Posterior vena cava (tissue), 2 donors: ENCODE results near the gene SULT4A1. TPM values are rescaled to one million over a fixed set of nuclear protein-coding genes. Genes with fewer than 3 reads are reported as not detected.

Experiments
- DNase-seq: peaks from one replicate; pipeline ENCODE4 v3.0.0-alpha.2; 2020; ENCODE audit warnings: low spot score
- intact Hi-C, 2 donors: fragments of 100-400 bp; cut with DNase I; formaldehyde crosslinking; loops; one replicate each; pipeline versions ENCODE4 v1.14.1 to v1.14.2; 2022 to 2023
- total RNA-seq, 2 donors: library from RNA; stranded (reverse); fragmentation: NEBNext Ultra II Directional; extraction: Animal tissue kit (Norgen Biotek cat#: 25700); gene quantifications; one replicate each; pipeline ENCODE4 v1.2.1, GENCODE V29; 2021
- donor health status: DM: yes; HTN: yes; CAD: no.
- donor health status: DM: yes; HTN: yes; CAD: no.

The SULT4A1 gene
- total RNA-seq, 2 donors from 2014 or later: not detected

DNA sequence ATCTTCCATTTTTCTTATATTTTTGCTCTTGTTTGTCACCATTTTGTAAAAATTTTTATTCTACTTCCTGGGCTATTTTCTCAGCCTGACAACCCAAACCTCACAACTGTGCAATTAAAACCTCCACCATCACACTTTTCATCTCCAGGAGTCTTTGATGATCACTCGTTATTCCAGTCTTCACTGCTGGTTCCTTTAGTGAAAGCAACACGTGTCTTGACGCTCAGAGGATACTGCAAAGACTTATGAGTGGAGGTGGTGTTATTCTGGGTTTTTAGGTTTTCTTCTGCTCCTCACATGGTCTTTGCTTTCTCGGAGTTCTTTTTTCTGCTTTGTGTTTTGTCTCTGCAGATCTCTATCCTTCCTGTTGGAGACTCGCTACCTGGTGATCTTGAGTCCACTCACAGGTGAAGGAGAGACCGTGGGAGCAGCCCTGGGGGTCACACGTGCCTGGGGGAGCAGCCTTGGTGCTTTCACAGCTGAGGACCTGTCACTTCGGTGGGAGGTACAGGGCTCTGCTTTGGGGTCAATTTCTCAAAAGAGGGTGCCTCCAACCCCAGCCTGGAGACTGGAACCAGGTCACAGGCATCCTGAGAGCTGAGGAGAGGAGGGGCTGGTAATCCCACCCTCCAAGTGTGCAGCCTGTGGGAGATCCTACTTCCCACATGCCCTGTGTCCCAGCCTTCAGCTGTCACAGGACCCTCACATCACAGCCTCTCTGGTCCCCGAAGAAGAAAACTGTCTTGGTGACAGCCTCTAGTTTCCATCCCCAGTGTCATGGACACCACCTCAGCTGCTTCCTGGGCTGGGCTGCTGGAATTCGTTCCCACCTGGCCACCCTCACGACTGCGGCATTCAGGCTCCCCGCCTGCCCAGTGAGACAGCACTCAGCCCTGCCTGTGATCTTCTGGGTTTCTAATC, 11.0 kb downstream of the SULT4A1 start:
- no peak for DNase-seq
- intact Hi-C loops: no loop called here

DNA sequence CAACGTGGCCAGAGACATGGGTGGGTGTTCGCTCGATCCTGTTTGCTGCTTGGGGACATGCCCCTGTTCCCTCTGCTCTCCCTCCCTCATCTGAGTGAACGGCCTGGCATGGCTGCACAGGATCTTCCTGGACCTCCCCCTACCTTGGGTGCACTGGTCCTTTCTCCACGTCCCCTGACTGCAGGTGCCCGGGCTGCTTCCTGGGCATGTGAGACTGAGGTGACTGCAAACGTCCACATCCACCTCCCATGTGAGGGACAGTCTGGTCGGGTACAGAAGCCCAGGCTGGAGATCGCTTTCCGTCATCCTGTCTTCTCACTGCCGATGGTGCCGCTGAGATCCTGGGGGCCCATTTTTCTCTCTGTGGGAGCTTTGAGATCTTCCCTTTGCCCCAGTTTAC, 11.8 kb downstream of the SULT4A1 start:
- peak; percentile 72 for DNase-seq
- intact Hi-C loops: no loop called here

DNA sequence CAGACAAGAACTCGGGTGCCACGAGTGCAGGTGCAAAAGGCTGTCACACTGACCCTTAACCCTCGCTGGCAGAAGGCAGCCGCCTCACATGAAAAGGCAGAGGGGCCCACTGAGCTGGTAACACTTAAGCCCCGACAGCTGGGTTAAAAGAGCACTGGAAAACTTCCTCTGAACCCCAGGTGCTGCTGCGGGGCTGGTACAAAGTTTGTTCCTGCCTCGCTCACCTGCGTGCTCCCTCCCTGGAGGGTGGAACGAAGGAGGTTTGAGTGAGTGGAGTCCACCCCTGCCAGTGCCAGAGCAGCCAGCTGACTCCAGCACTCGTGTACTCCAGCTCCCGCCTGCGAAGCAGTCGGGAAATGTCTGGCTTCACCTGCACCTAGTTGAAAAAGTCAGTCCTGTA, 12.6 kb downstream of the SULT4A1 start:
- DNase-seq: peak; percentile 50
- intact Hi-C loops: no loop called here

DNA sequence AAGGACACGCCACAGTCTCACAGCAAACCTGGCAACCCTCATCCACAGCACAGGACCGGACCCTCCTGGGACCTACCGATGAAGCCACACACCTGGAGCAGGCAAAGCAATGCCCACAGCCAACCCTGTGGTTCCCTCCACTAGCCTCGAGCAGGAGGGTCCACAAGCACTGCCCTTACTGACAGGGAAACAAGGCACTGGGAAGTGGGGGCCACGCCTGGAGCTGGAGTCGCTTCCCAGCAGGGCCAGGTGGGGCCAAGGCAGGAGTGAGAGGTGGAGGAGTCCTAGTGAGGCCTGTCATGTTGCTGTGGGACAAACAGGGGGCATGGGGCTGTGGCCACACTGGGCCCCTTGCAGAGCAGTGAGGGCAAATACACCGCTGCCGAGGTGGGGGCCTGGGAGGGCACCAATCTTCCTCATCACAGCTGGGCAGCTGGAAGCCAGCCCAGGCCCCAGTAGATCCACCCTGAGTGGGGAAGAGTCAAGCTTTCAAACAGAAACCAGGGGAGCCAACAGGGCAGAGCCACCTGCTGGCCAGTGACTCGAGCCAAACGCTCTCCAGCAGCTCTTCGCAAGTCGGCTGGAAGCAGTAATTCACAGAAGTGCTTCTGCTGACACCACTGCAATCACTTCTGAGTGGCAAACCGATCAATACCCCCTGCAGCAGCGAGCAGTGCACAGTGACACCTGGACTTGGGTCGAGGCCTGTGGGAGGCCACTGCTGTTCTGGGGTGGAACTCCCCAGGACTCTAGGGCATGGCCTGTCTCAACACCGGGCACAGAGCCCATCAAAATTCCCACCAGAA, 13.7 kb downstream of the SULT4A1 start:
- intact Hi-C loops: no loop called here
- DNase-seq: peak; percentile 55

DNA sequence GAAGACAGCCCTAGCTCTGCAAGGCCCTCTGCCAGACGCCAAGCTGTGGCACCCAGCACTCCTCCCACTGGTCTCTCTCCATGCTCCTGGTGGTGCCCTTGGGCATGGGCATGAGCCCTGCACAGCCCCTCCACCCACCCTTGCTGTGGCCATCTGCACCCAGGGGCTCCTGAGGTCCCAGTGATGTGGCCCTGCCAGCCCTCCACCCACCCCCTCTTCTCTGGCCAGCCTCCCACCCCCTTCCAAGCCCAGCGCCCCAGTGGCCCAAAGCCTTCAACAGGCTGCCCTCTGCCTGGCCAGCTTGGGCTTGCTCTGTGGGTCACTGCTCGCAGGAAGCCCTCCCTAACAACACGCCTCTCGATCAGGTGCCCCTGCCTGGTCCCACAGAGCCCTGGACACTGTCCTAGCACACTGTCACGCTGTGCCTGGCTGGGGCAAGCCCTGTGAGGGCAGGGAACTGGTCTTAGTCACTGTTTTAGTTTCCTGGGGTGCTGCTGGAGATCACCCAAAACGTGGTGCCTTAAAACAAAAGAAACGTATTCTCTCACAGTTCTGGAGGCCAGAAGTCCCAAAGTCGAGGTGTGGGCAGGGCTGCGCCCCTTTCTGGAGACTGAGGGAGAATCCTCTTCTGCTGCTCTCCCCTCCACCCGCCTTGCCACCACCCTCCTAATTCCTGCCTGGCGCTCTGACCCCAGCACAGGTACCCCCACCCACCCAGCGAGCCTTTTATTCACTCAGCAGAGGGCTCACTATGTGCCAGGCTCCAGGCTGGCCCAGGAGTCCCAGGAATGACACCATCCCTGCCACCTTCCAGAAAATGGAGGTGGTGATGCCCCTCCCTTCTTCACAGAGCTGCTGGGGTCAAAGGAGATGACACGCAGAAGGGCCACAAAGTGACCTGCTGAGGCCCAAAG, 14.7 kb downstream of the SULT4A1 start:
- intact Hi-C loops: no loop called here
- DNase-seq: peak; percentile 51

DNA sequence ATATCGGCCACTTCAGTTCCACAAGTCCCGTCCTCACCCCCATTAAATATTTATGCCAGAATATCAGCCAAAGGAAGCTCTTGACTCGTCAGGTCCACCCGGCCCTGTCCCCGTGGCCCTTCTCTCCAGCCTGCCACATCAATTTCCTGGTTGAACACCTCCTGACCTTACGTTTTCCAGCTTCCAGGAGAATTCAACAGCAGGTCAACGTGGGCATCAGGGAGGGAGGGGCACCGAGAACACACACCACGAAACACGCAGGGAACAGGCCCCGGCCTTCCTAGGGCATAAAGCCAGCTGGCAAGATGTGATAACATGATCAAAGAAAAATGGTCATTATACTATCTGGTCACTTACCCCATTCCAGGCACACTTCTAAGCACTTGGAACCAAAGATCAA, 15.3 kb downstream of the SULT4A1 start:
- DNase-seq: peak; percentile 49
- intact Hi-C loops: no loop called here

DNA sequence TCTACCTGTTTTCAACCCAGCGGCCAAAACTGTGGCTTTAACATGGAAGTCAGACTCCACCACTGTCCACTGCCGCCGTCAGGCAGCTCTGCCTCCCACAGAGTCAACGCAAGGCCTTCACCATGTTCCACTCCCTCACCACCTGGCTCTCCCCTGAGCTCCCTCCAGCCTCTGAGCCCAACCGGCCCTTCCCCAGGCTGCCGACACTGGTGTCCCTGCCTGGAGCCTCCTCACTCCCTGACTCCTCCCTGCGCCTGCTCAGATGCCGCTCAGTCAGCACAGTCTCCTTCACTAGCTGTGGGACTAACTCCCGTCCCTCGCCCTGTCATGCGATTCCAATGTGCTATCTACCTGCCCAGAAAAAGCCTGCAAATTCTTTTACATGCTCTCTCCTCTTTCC, 16.3 kb downstream of the SULT4A1 start:
- intact Hi-C loops: no loop called here
- peak; percentile 44 for DNase-seq

DNA sequence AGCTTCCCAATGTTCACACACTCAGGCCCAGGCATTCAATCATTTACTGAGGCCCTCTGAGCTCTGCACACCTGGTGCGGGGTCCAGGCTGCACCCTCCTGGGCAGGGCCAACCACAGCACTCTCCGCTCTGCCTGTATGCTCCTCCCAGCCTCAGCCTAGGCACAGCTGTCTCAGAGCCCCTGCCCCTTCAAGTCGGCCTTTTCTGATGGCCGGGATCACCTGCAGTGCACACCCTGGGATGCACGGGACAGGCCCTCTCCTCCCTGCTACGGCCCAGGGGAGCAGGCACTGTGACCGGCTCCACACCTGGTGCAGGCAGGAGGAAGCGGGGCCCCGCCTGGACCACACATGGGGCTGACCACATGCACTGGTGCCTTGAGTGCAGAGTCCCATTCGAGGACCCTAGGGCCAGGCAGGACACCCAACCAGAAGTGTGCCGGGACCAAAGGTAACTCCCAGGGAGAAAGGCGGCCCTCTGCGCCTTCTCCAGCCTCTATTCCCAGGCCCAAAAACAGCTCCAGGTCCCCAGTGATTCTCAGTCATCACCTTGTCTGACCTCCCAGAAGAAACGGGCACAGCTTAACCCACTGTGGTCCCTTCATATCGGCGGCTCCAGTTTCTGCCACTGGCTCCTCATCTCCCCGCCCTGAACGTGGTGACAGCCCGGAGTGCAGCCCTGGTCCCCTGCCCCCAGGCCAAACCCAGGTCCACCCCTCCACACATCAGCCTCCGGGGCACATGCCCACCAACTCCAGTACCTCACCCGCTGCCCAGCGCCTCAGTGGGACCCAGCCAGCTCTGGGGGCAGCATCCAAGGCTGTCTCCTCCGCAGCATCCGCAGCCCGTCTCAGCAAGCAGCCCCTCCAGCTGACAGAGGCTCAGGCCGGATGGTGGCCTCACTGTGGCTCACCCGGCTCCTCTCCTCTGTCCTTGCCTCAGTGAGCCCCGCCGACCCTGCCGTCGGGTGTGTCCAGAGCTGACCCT, 17.5 kb downstream of the SULT4A1 start:
- DNase-seq: peak; percentile 73
- intact Hi-C loops: no loop called here

DNA sequence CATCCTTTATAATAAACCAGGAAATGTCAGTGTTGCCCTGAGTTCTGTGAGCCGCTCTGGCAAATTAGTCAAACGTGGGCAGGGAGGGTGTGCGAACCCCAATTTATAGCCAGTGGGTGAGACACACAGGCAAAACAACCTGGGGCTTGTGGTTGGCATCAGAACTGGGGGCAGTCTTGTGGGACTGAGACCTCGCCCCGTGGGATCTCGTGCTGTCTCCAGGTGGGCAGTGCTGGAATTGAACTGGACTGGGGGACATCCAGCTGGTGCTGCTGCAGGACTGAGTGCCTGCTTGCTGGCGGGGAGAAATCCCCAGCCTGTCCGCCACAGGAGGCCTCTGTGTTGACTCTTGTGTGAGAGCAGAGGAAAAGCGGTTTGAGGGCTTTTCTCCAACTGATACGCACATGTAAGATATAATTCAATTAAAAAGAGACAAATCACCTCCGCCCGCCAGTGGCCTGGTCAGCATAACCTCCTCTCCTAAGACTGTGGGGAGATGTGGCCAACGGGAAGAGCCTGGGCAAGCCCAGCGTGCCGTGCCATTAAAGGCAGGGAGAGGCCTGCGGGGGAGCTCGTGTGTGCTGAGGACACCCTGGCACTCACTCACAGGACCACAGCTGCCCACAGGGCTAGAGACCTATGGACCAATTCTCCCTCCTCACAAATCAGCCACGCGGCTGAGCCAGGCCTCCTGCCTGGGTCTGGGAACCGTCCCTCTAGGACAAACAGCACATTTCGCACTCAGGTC, 18.4 kb downstream of the SULT4A1 start:
- intact Hi-C loops: no loop called here
- no peak for DNase-seq

DNA sequence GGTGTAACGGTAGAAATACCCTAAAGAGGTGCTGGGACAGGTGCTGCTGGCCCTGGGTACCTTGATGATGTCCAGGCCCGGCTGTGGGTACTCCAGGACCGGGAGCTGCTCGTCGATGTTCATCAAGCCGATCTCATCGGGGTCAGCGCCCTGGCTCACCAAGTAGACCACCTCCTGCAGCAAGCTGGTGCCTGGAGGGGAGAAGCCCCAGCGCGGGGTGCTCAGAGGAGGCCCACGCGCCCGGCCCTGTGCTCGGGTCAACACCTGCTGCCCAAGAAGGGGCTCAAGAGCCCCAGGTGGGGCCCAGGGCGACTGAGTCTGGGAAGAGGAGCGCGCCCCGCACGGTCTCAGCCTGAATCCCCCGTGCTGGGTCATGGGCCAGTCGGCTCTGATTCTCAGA, 20.6 kb downstream of the SULT4A1 start:
- no peak for DNase-seq

DNA sequence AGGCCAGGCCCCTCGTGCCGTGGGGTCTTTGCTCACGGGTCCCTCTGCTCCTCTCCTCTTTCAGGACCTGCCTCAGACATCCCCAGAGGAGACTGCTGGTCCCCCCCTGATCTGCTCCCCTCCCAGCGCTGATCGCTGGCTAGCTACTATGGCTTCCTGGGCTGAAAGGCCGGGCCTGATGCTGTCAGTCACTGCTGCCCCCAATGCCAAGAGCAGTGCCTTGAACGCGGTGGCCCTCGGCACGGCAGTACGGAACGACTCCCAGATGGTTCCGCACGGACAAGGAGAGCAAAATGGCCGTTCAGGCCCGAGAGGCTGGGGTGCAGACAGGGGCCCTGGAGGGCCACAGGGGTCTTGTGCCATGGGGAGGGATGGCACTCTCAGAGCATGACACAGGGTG, 21.5 kb downstream of the SULT4A1 start:
- no peak for DNase-seq
- intact Hi-C loops: no loop called here

More for the DNA sequence above, 20.6 kb downstream of the SULT4A1 start:
- intact Hi-C loops: no loop called here

DNA sequence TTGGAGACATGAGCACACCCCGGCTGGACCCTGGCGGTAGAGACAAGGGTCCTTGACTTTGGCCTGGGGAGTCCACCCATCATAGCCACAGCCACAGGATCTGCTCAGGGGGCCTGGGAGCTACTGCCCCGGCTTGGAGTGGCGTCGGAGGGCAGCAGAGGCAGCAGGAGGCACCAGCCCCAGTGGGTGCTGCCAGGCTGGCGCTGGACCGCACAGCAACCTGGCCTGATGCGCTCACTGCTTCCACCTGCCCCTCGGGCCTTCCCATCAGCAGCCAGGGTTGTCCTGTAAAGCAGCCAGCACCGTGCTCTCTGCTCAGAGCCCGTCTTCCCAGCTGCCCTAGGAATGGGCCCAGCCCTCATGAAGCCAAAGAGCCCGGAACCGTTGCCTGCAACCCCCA, 21.9 kb downstream of the SULT4A1 start:
- no peak for DNase-seq
- intact Hi-C loops: no loop called here

DNA sequence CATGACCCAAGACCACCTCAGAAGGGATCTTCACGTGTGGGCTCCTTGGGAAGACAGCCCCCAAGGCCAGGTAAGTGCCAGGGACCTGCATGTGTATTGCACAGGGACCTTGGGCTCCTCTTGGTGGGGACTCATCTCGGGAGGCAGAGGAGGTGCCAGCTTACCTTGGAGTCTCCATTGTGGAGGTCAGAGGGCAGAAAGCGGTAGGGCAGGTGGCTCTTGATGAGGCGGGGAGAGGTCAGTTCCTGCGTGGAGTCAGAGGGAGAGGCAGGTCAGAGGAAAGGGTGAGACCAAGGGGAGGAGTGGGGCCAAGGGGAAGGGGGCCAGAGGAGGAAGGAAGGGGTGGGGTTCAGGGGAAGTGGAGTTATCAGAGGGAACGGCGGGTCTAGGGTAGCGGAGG, 22.5 kb downstream of the SULT4A1 start:
- no peak for DNase-seq
- intact Hi-C loops: no loop called here

DNA sequence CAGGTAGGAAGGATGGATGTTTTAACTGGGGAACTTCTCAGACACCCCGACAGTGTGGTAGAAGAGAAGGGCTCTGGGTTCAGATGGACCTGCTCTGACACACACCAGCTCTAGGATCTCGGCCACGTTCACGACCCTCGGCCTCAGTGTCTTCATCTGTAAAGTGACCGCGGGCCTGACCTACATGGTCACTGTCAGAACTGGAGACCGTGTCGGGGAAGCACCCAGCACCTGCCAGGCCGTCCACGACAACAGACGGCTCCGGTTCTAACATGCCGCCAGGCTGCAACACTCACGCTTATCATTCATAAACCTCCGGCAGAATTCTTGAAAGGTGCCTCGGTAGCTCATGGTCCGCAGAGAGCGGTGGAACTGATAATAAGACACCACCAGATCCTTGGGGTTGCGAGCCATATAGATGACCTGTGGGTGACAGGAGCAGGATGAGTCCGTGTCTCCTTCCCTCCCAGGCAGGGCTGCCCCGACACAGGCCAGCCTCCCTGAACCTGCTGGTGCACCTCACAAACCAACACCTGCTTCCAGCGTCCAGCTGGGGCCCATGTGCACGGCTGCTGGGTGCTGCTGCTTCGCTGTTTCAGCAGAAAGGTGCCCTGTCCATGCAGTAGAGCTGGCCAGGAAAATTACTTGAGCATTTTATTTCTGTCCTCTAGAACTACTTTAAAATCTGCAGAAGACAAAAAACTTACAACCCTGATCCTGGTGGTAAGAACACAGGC, 23.6 kb downstream of the SULT4A1 start:
- intact Hi-C loops: no loop called here

DNA sequence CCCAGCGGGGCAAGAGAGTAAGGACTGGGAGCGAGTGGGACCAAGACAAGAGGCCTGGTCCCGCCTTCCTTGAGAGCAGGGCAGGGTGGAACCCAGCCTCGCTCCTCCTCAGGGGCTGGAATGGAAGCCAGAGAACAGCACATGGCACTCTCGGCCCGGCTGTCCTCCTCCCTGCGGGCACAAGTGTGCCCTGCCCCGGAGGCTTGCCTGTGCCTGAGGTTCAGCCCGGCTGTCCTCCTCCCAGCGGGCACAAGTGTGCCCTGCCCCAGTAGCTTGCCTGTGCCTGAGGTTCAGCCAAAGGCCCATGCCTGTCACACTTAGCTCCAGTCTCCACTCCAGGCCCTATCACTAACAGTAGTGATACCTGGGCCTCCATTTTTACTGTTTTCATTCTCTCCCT, 24.2 kb downstream of the SULT4A1 start:
- no peak for DNase-seq
- intact Hi-C loops: no loop called here

More for the DNA sequence above, 23.6 kb downstream of the SULT4A1 start:
- no peak for DNase-seq

DNA sequence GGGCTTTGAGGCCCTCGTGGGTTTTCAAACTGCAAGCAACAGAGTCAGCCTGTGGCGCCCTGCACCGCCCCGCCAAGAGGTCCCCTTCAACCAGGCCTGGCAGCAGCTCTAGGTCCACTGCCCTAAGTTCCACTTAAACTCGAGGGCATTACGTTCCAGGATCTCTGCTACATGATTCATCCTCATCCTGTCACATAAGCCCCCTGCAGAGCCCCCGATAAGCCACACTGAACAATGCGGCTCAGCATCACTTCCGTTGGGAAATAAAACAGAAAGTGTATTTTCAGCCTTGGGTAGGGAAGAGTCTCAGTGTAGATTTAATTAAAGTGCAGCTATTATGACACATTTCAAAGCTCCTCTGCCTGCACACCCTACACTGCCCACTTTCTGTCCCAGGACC, 24.6 kb downstream of the SULT4A1 start:
- no peak for DNase-seq
- intact Hi-C loops: no loop called here

DNA sequence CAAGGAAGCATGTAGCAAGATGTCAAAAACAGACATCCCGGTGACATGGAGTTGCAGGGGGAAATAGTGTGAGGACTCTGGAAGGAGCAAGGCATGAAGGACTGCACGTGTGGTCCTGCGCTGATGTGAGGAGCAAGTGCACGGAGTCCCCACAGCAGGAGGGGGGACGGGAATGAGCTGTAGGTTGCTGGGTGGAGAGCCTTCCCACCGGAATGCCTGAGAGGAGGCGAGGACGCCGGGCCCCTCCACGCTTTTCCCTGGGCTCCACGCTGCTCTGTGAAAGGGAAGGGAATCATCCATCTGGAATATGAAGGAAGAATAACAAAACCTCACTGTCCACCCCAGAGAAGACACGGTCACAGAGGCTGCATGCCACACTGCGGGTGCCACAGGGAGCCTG, 26.6 kb downstream of the SULT4A1 start:
- no peak for DNase-seq
- intact Hi-C loops: no loop called here
